GM13976 (cell line): ENCODE results near the gene THADA.

ENCODE experiments used
- DNase-seq: peaks from one replicate; pipeline ENCODE4 v3.0.0; 2012; ENCODE audit warnings: low spot score
- in situ Hi-C: fragments of 300-500 bp; cut with MboI; formaldehyde crosslinking; loops from one replicate; pipeline ENCODE4 v1.12.0; 2022; ENCODE audit warnings: low sequenced_read_pairs, mixed read lengths, inconsistent platforms; ENCODE audit not compliant: unreplicated experiment
- TF ChIP-seq, protein P1 (sequence below): IDR thresholded peaks from 2 replicates; pipeline ENCODE4 v1.5.1; 2012; ENCODE audit warnings: borderline replicate concordance, mild to moderate bottlenecking; ENCODE audit not compliant: insufficient read depth; ENCODE audit errors: extremely low read depth, missing control alignments, control extremely low read depth

The THADA gene

DNA sequence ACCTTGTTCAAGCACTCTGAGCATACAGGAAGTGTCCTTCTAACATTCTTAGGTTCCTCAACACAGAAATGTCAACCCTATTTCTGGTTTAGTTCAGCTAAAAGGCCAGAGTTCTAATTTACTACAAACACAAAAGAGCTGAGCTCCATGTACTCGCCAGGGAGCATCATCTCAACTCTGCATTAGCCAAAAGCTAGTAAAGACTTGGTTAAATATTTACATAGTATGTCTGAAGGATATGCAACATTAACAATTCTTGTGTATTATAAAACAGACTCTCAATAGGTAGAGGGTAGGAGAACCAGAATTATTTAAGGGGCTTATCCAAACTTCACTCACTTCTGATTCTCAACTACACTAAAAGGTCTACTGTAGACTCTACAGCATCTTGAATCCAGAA lies 154.6 kb downstream of the THADA start:
- TF ChIP-seq, protein P1, sequence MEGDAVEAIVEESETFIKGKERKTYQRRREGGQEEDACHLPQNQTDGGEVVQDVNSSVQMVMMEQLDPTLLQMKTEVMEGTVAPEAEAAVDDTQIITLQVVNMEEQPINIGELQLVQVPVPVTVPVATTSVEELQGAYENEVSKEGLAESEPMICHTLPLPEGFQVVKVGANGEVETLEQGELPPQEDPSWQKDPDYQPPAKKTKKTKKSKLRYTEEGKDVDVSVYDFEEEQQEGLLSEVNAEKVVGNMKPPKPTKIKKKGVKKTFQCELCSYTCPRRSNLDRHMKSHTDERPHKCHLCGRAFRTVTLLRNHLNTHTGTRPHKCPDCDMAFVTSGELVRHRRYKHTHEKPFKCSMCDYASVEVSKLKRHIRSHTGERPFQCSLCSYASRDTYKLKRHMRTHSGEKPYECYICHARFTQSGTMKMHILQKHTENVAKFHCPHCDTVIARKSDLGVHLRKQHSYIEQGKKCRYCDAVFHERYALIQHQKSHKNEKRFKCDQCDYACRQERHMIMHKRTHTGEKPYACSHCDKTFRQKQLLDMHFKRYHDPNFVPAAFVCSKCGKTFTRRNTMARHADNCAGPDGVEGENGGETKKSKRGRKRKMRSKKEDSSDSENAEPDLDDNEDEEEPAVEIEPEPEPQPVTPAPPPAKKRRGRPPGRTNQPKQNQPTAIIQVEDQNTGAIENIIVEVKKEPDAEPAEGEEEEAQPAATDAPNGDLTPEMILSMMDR, result no peak
- in situ Hi-C loops, result no loop called here
- no peak for DNase-seq

GRCh38 chr2:43438858-43439655 lies 156.8 kb downstream of the THADA start:
- TF ChIP-seq, protein P1, result no peak
- no peak for DNase-seq
- in situ Hi-C loops, result no loop called here

GRCh38 chr2:43438342-43438741 lies 157.5 kb downstream of the THADA start:
- in situ Hi-C loops, result no loop called here
- DNase-seq, result no peak
- TF ChIP-seq, protein P1, result no peak

GRCh38 chr2:43437363-43437762 lies 158.5 kb downstream of the THADA start:
- DNase-seq, result no peak
- in situ Hi-C loops, result no loop called here
- TF ChIP-seq, protein P1, result no peak

DNA sequence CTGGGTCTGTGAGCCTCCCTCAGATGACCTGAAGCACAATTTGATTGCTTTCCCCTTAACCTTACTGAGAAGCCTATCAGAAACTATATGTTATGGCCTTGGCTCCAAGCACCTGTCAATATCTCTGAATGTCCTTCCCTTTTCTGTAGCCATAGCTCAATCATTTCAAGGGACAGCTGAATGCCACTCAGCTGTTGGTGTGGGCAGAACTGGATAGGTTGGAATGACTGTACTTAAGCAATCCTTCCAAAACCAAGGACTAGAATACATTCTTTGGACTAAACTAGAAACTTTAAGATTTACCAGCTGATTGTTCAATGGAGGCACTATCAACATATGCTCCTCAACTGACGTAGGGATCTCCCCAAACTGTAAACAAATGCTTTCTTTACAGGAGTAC lies 159.4 kb downstream of the THADA start:
- TF ChIP-seq, protein P1, result no peak

DNA sequence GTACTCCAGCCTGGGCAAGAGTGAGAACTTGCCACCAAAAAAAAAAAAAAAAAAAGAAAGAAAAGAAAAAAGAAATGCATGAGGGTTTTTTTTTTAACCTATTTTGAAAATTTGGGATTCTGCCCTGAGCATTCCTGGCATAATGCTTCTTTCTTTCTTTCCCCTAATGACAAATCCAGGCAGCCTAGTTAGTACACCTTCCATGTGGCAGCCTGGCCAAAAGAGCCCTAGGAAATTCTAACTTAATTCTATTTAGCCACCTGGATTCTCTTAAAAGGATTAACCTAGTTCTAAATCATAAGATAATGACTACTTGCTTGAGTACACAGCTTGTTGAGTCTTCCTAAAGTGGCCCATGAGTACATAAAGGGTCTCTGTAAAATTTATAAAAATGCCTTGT lies 160.1 kb downstream of the THADA start:
- no peak for DNase-seq
- TF ChIP-seq, protein P1, result no peak
- in situ Hi-C loops, result no loop called here

More for the DNA sequence above, 159.4 kb downstream of the THADA start:
- in situ Hi-C loops, result no loop called here
- no peak for DNase-seq
